HUDEP-2 (cell line): ENCODE data around the gene TBX4.
A peak's percentile ranks its signal among the peaks of the same experiment; 100 is the strongest.

Source experiments
- DNase-seq, 76 experiments: peaks; one replicate each; lab custom pipeline; 2025; ENCODE audit not compliant: unreplicated experiment in 76 of 76; lab: John Stamatoyannopoulos, UW

The TBX4 gene

GRCh38 chr17:61464130-61464842, 12.1 kb downstream of the TBX4 start:
- no peak for DNase-seq

GRCh38 chr17:61464843-61465180, 12.6 kb downstream of the TBX4 start:
- DNase-seq = no peak

GRCh38 chr17:61465550-61466237, 13.5 kb downstream of the TBX4 start:
- no peak for DNase-seq

DNA sequence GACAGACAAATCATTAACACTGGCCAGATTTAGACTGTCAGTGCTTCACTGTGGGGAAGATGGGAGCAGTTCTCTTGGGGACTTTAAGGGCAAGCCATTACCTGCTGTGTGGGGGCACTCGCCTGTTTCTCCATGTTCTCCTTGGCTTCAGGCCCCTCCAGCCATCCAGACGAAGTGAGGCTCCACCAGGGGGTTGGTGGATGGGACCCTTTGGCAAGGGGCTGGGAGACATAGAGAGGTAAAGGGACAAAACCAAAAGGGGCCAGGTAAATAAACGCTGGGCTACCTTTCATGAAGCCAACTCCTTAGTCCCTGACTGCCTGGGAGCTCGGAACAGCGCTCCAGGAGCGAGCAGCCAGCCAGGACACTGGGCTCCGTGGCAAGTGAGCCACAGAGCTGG, 14.0 kb downstream of the TBX4 start:
- DNase-seq = no peak

DNA sequence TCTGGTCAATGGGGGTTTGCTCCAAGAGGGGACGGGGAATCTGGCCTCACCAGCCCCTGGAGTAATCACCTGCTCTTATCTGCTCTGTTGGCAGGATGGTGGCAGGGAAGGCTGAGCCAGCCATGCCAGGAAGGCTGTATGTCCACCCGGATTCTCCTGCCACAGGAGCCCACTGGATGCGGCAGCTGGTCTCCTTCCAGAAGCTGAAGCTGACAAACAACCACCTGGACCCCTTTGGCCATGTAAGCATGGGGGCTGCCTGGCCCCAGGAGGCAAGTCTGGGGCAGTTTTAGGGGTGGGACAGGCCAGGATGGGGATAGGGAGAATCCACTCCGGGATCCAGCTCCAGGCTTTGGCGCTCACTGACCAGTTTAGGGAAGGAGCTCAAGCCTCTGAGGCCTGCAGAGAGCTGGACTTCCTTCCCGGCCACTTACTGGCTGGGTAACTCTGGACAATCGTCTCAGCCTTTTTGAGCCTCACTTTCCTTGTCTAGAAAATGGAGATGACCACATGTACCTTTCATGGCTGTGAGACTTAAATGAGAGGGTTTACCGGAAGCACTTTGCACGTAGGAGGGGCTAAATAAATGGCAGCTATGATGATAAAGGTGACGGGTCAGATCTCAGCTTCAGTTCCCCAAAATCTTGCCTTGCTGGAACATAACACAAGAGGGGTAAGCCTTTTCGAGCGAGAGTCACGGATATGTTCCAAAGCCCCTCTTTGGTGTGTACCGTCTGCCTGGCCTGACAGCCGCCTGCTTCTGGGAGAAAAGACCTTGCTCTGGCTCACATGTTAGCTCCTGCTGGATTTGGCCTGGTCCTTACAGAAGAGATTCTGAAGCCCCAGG, 15.4 kb downstream of the TBX4 start:
- peak in 1 of 76 experiments; percentile 7 for DNase-seq

DNA sequence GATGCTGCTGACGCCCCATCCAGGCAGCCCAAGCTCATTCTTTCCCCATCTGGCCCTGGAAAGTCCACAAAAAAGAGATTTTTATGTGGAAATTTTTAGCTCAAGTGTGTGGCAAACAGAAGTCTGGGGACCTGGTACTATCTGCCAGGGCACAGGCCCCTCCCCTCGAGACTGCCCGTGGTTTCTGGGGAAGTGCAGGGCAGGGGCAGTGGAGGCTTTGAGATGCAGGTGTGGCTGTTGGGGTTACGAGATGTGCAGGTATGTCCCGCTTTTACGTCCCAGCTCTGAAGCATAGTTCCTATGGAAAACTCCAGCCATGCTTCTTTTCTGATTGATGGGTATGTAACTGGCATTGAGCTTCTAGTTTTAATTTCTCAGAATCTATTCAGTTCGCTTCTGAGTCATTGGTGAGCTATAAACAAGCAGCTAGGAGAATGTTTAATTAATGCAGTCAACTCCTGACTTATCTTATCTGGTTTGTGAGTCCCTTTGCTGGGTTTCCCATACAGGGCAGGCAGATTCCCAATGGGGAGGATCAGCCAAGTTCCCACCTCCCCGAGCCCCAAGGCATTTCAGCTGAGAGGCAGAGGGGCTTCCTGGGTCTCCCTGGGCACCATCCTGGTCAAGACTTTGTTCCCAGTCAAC, 16.2 kb downstream of the TBX4 start:
- no peak for DNase-seq

GRCh38 chr17:61469474-61469873, 17.3 kb downstream of the TBX4 start:
- DNase-seq = no peak

DNA sequence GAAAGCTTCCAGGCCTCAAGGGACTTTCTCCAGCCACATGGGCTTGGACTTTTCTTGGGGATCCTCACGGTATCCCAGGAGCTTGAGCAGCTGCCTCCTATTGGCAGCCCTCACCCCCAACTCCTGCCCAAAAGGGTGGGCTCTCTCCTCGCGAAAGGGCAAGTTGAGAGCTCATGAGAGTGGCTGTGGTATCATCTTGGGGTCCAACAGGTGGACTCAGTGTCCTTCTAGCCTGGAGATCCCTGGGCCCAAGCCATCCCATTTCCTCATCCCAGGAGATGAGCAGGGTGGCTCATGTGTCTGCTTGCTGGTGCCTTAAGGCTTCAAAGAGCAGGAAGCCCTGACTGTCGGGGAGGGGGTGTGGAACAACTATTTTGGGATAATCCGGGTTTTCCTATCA, 17.7 kb downstream of the TBX4 start:
- no peak for DNase-seq

- DNase-seq = no peak
Observed at GRCh38 chr17:61470530-61471136, 18.4 kb downstream of the TBX4 start.

DNA sequence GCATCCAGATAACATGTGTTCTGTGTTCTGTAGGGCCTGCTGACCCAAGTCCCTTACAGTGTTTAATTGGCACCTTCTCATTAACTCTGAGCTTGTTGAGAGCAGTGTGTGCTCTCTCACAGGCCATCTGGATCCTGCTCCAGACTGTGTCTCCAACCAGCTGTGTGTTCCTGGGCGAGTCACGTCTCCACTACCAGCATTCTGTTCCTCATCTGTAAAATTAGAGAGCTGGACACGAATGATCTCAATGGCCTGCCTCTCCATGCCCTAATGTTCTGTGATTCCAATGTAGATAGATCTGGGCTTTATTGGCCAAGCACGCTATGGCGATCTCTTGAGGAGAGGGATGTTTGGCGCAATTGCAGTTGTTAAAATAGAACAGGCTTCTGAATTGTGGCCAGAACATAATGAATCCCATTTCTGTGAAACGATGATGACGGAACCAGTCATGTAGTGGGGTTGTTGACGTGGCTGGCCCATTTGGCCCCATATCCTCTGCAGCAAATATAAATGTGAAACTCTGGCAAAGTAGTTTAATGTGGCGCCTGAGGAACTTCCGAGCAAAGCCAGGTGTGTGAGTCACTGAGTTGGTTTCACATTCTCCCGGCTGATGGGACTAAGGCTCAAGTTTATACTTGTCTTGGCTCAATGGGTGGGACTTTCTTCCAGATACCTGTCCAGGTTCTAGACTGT, 22.2 kb downstream of the TBX4 start:
- no peak for DNase-seq

GRCh38 chr17:61474934-61475333, 22.7 kb downstream of the TBX4 start:
- DNase-seq = no peak

GRCh38 chr17:61475726-61476125, 23.5 kb downstream of the TBX4 start:
- DNase-seq = no peak

DNA sequence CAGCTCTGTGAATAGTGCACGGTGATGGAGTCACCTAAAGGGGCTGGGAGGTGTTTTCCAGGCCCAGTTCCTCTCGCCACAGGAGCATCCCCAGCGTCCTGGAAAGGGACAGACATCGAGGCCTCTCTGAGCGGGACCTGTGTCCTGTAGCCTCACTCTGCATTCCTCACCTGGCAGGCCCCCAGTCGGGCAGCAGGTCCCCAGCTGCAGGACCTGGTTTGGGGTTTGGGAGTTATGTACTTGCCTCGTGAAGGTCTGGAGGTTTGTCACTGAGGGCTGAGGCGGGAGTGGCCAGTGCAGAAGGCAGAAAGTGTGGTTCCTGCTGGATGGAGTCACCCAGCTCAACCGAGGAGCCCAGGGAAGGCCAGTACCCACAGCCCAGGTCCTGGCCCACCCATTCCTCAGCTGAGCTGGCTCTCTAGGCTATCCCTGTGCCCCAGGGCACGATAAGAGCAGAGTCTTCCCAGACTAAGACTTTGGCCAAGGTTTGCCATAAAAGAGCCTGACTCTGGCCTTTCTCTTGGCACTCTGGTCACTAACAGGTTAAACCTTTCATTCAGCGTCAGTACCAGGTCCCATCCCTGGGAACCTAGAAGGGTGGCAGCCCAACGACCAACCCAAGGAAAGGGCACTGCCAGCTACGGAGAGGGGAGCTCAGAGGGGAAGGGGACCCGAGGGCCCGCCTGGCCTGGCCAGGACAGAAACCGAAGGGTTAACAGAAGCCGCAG, 24.4 kb downstream of the TBX4 start:
- DNase-seq = no peak

DNA sequence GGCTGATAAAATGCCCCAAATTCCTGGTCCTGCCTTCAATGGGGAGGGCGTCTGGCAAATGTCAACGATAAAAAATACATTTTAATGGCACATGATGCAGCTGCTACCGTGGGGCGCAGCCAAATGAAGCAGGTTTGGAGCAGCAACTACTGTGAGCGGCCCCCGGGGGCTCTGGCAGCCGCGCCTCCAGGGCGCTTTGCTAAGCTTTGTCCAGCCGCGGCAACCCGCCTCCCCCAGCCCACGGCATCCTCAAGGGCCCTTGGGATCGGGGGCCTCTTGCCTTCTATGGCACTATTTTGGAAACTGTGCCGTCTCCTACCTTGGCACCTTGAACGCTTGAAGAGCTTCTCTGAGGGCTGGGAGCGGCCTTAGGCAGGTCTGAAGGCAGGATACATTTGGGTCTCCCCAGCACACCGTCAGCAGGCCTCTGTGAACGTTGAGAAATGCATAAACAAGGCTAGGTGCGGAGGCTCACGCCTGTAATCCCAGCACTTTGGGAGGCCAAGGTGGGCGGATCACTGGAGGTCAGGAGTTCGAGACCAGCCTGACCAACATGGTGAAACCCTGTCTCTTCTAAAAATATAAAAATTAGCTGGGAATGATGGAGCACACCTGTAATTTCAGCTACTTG, 25.1 kb downstream of the TBX4 start:
- DNase-seq = no peak

DNA sequence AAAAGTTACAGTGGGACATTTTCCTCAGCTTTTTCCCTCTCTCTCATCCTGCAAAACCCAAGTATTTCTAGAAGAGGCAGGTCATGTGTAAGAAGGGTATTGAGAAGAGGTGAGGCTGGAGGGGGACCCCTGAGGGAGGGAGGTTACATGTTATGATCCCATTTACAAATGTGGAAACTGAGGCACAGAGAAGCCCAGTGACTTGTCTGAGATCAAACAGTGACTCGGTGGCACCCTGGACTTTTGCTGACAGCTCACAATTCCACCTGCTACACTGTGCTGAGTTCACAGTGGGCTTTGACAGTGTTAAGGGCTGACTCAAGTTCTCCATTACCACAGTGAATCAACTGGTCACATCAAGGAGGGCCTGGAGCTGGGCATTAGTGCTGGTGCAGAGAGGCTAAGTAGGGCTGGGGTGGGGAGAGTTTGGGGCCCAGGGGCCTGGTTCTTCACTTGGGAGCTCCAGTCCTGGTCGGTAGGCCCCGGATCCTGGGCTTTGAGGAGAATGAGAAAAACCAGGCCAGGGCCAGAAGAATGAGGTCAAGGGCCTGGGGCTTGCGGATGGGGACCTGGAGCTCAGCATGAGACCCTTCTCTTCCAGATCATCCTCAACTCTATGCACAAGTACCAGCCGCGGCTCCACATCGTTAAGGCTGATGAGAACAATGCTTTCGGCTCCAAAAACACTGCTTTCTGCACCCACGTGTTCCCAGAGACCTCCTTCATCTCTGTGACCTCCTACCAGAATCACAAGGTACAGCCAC, 26.0 kb downstream of the TBX4 start:
- DNase-seq = no peak

GRCh38 chr17:61478790-61479492, 26.7 kb downstream of the TBX4 start:
- peak in 1 of 76 experiments; percentile 5 for DNase-seq

DNA sequence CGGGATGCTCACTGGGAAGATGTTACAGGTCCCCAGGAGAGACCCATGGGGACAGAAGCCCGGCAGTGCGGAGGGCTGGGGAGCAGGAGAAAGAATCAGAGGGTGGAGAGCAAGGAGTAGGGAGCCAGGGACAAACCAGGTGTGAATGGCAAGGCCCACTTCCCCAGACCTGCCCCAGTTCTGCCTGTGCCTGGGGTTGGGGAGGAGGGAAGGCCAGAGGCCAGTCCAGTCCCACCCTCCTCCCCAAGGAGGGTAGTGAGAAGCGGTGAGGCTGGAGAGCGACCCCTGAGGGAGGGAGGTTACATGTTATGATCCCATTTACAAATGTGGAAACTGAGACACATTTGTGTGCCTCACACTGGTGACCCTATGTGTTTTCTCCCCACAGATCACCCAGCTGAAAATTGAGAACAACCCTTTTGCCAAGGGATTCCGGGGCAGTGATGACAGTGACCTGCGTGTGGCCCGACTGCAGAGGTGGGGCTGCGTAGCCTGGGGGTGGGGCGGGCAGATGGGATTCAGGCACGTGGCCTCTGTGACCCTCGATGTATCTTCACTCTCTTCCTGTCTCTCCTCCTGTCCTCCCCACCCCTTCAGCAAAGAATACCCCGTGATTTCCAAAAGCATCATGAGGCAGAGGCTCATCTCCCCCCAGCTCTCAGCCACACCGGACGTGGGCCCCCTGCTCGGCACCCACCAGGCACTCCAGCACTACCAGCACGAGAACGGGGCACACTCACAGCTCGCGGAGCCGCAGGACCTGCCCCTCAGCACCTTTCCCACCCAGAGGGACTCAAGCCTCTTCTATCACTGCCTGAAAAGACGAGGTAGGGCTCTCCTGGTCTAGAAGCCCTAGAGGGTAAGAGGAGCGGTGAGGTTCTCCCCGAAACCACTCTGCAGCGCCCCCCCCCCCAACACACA, 27.5 kb downstream of the TBX4 start:
- no peak for DNase-seq
